GM18873 (cell line): Measurements from ENCODE around the gene SCN4A.

Source experiments
- ATAC-seq: cut with Tn5 transposase; IDR thresholded peaks from one replicate; pipeline ENCODE4 v1.9.1; 2021; ENCODE audit warnings: mild to moderate bottlenecking, moderate library complexity, moderate number of reproducible peaks; ENCODE audit not compliant: unreplicated experiment, low FRiP score

SCN4A gene

GRCh38 chr17:63961355-63962212 is 11.1 kb downstream of the SCN4A start:
- ATAC-seq: no peak

- no peak for ATAC-seq
These were observed 12.3 kb downstream of the SCN4A start for GRCh38 chr17:63960430-63960829.

- ATAC-seq: no peak
These were observed 12.7 kb downstream of the SCN4A start for GRCh38 chr17:63960006-63960405.

- ATAC-seq: no peak
These were observed 16.3 kb downstream of the SCN4A start for GRCh38 chr17:63956296-63956920.

- ATAC-seq: no peak
These were observed 16.9 kb downstream of the SCN4A start for GRCh38 chr17:63955791-63956190.

GRCh38 chr17:63955232-63955631 is 17.5 kb downstream of the SCN4A start:
- ATAC-seq: no peak

GRCh38 chr17:63954402-63955063 is 18.2 kb downstream of the SCN4A start:
- no peak for ATAC-seq

GRCh38 chr17:63950940-63951907 is 21.5 kb downstream of the SCN4A start:
- ATAC-seq: no peak

- no peak for ATAC-seq
These were observed 23.0 kb downstream of the SCN4A start for GRCh38 chr17:63949576-63950250.

- ATAC-seq: no peak
These were observed 24.2 kb downstream of the SCN4A start for GRCh38 chr17:63948521-63948920.

GRCh38 chr17:63947711-63948330 is 24.9 kb downstream of the SCN4A start:
- ATAC-seq: no peak

GRCh38 chr17:63946440-63947363 is 26.0 kb downstream of the SCN4A start:
- ATAC-seq: no peak

- no peak for ATAC-seq
These were observed 26.8 kb downstream of the SCN4A start for GRCh38 chr17:63945784-63946439.

- no peak for ATAC-seq
These were observed 27.8 kb downstream of the SCN4A start for GRCh38 chr17:63944736-63945499.

GRCh38 chr17:63943745-63944144 is 29.0 kb downstream of the SCN4A start:
- ATAC-seq: no peak

GRCh38 chr17:63942309-63942985 is 30.3 kb downstream of the SCN4A start:
- no peak for ATAC-seq
